OCI-LY3 (cell line): ENCODE data around the gene RSPO1.

Experiments
- H2AFZ ChIP-seq: fragments of 200-600, 300-600 bp; shearing (Covaris generic); 2 replicates; pipeline ENCODE4 v1.6.0; 2014; ENCODE audit warnings: antibody characterized with exemption, low read depth, low read length
- H3K27ac ChIP-seq: fragments of 200-600, 300-600 bp; sonication (generic); 2 replicates; pipeline ENCODE4 v1.5.1; 2014; ENCODE audit warnings: mild to moderate bottlenecking, low read length, moderate library complexity, mixed read lengths
- H3K27me3 ChIP-seq: fragments of 200-600, 300-600 bp; sonication (generic); 2 replicates; pipeline ENCODE4 v1.6.1; 2014; ENCODE audit warnings: low read depth, low read length, mixed read lengths
- H3K36me3 ChIP-seq: fragments of 200-600, 300-600 bp; sonication (generic); replicated peaks from 2 replicates; pipeline ENCODE3; 2014; ENCODE audit warnings: low read depth, low read length, mixed read lengths
- H3K4me1 ChIP-seq: fragments of 300-600, 200-600 bp; sonication (generic); 2 replicates; pipeline ENCODE4 v1.6.1; 2014; ENCODE audit warnings: low read length, mixed read lengths
- H3K4me2 ChIP-seq: fragments of 200-600, 300-600 bp; sonication (generic); 2 replicates; pipeline ENCODE4 v1.6.1; 2014; ENCODE audit warnings: low read length, mixed read lengths
- H3K4me3 ChIP-seq: fragments of 300-600, 200-600 bp; sonication (generic); 2 replicates; pipeline ENCODE4 v1.5.1; 2014; ENCODE audit warnings: antibody characterized with exemption, mild to moderate bottlenecking, low read length, moderate library complexity
- H3K79me2 ChIP-seq: fragments of 300-600, 200-600 bp; shearing (Covaris generic); 2 replicates; pipeline ENCODE4 v1.6.1; 2014; ENCODE audit warnings: mild to moderate bottlenecking, low read length, mixed read lengths
- H3K9ac ChIP-seq: fragments of 300-600, 200-600 bp; shearing (Covaris generic); 2 replicates; pipeline ENCODE4 v1.6.0; 2014; ENCODE audit warnings: mild to moderate bottlenecking, low read length, moderate library complexity
- H3K9me3 ChIP-seq: fragments of 200-600, 300-600 bp; shearing (Covaris generic); 2 replicates; pipeline ENCODE4 v1.6.1; 2014; ENCODE audit warnings: low read length, mixed read lengths; ENCODE audit not compliant: insufficient read depth
- H4K20me1 ChIP-seq: fragments of 200-600, 300-600 bp; sonication (generic); 2 replicates; pipeline ENCODE4 v1.6.1; 2016; ENCODE audit warnings: low read length, mixed read lengths; ENCODE audit not compliant: insufficient read depth
- CTCF ChIP-seq: fragments of 200-600, 300-600 bp; sonication (generic); IDR thresholded peaks from 2 replicates; pipeline ENCODE4 v1.5.1; 2014; ENCODE audit warnings: antibody characterized with exemption, low read length, low read depth
- EZH2phosphoT487 ChIP-seq: fragments of 200-600 bp; shearing (Covaris generic); IDR thresholded peaks from 2 replicates; pipeline ENCODE4 v1.6.1; 2018; ENCODE audit warnings: antibody characterized with exemption, mixed run types, low read depth

The RSPO1 gene

GRCh38 chr1:37660664-37661063, 26.0 kb upstream of the RSPO1 start:
- Histone ChIP-seq H3K27ac (no peak overlapping the region), H3K9me3 (no peaks in the 10 kb centered on the region), H3K9ac (no peak overlapping the region), H3K4me2 (no peak overlapping the region), H4K20me1 (no peaks in the 10 kb centered on the region), H3K4me3 (no peak overlapping the region), H2AFZ (no peak overlapping the region), H3K79me2 (no peaks in the 10 kb centered on the region), H3K27me3 (no peaks in the 10 kb centered on the region), H3K36me3 (no peaks in the 10 kb centered on the region), H3K4me1 (peaks cover 7% of the 10 kb centered on the region)
- TF ChIP-seq CTCF, result no peak

GRCh38 chr1:37658486-37658885, 23.8 kb upstream of the RSPO1 start:
- Histone ChIP-seq H3K79me2 (no peaks in the 10 kb centered on the region), H3K36me3 (no peaks in the 10 kb centered on the region), H3K9ac (no peak overlapping the region), H4K20me1 (no peaks in the 10 kb centered on the region), H3K9me3 (no peaks in the 10 kb centered on the region), H3K4me2 (no peak overlapping the region), H3K4me1 (peaks cover 7% of the 10 kb centered on the region), H3K27me3 (no peaks in the 10 kb centered on the region), H3K27ac (no peak overlapping the region), H3K4me3 (no peak overlapping the region), H2AFZ (no peak overlapping the region)
- no peak for TF ChIP-seq CTCF
- TF ChIP-seq EZH2phosphoT487, result no peak

GRCh38 chr1:37657620-37658412, 23.1 kb upstream of the RSPO1 start:
- TF ChIP-seq EZH2phosphoT487 (no peak), CTCF (no peak)
- Histone ChIP-seq H3K79me2 (no peaks in the 10 kb centered on the region), H3K9me3 (no peaks in the 10 kb centered on the region), H3K9ac (no peak overlapping the region), H4K20me1 (no peaks in the 10 kb centered on the region), H3K4me2 (no peak overlapping the region), H2AFZ (no peak overlapping the region), H3K4me3 (no peak overlapping the region), H3K27ac (no peak overlapping the region), H3K36me3 (no peaks in the 10 kb centered on the region), H3K4me1 (peaks cover 7% of the 10 kb centered on the region), H3K27me3 (no peaks in the 10 kb centered on the region)

- Histone ChIP-seq H3K27ac (no peak overlapping the region), H3K79me2 (no peaks in the 10 kb centered on the region), H4K20me1 (no peaks in the 10 kb centered on the region), H3K36me3 (no peaks in the 10 kb centered on the region), H3K9me3 (no peaks in the 10 kb centered on the region), H3K4me3 (no peak overlapping the region), H3K4me1 (peaks cover under 1% of the 10 kb centered on the region; the same call in 1 of the 2 replicates), H2AFZ (no peak overlapping the region), H3K27me3 (no peaks in the 10 kb centered on the region), H3K9ac (no peak overlapping the region), H3K4me2 (no peak overlapping the region)
- TF ChIP-seq EZH2phosphoT487 (no peak), CTCF (no peak)
These were observed 22.2 kb upstream of the RSPO1 start for GRCh38 chr1:37656881-37657280.
